HG02870 (cell line): ENCODE measurements around the gene AKT3.
"Not testable (repeated sequence)": the region's sequence is repeated elsewhere in the genome, so short reads cannot be mapped to it uniquely, and the experiment has no call there.

ENCODE experiments used
- ATAC-seq: cut with Tn5 transposase; IDR thresholded peaks from one replicate; pipeline ENCODE4 v1.9.1; 2021; ENCODE audit warnings: mild to moderate bottlenecking, moderate library complexity; ENCODE audit not compliant: unreplicated experiment

The AKT3 gene

DNA sequence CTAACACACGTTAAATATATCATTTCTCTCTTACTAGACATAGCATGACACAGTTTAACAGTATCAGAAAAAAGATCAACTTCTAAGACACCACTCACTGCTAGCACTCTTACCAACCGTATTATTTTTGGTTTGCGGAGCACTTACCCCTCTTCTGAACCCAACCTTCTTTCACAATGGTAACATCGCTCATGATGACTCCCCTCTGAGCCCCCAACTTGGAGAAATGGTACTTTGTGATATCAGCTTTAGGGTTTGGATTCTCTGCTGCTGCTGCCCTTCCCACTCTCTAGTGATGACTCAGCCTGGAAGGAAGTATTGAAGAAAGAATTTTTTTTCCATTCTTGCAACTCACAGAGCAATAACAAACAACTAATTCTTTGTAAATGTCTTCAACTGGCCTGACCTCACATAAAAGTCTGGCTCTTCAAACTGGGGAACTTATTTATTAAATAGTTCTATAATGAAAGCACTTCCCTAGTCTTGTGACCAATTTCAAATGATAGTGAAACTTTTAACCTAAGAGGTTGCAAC, 7.0 kb downstream of the AKT3 start:
- ATAC-seq, result no peak

GRCh38 chr1:243842161-243842560, 7.9 kb downstream of the AKT3 start:
- no peak for ATAC-seq

GRCh38 chr1:243841507-243841906, 8.5 kb downstream of the AKT3 start:
- ATAC-seq, result no peak

- peak; percentile 65 for ATAC-seq
Measured at GRCh38 chr1:243837907-243838535, 12.0 kb downstream of the AKT3 start.

GRCh38 chr1:243834130-243834529, 15.9 kb downstream of the AKT3 start:
- ATAC-seq, result no peak

DNA sequence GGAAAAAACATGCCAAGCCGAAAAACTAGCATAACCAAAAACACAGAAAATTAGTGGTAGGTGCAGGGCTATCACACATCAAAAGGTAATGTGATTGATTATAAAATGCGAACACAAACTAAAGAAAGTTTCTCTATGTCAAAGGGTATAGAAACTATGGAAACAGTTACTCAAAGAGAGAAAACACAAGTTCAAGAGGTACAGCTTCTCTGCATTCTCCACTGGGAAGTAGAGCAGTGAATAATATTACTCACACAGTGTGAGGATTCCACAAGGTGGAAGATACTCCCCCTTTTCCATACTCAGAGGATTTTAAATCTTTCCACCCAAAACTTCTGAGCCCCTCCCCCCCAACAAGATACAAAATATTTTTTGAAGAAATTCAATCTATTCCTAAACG, 18.6 kb downstream of the AKT3 start:
- ATAC-seq, result no peak

GRCh38 chr1:243827206-243827605, 22.8 kb downstream of the AKT3 start:
- no peak for ATAC-seq

- ATAC-seq, result not testable (repeated sequence)
Measured at GRCh38 chr1:243824907-243825306, 25.1 kb downstream of the AKT3 start.

- ATAC-seq, result no peak
Measured at GRCh38 chr1:243821177-243821680, 28.8 kb downstream of the AKT3 start.

DNA sequence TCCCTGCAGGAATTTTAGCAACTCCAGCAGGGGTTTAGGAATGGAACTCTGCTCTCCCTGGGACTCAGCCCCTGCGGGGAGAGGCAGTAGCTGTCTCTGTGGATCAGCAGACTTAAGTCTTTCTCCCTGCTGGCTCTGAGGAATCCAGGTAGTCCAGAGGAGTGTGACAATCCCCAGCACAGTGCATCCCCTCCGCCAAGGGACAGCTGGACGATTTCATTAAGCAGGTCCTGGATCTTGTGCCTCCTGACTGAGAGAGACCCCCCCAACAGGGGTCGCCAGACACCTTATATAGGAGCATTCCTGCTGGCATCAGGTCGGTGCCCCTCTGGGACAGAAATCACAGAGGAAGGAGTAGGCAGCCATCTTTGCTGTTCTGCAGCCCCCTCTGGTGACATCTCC, 30.6 kb downstream of the AKT3 start:
- no peak for ATAC-seq

- no peak for ATAC-seq
Measured at GRCh38 chr1:243818978-243819377, 31.1 kb downstream of the AKT3 start.

- ATAC-seq, result no peak
Measured at GRCh38 chr1:243814718-243815117, 35.3 kb downstream of the AKT3 start.

DNA sequence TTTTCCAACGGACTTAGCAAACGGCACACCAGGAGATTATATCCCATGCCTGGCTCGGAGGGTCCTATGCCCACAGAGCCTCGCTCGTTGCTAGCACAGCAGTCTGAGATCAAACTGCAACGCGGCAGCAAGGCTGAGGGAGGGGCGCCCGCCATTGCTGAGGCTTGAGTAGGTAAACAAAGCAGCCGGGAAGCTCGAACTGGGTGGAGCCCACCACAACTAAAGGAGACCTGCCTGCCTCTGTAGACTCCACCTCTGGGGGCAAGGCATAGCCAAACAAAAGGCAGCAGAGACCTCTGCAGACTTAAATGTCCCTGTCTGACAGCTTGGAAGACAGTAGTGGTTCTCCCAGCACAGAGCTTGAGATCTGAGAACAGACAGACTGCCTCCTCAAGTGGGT, 42.7 kb downstream of the AKT3 start:
- not testable (repeated sequence) for ATAC-seq

DNA sequence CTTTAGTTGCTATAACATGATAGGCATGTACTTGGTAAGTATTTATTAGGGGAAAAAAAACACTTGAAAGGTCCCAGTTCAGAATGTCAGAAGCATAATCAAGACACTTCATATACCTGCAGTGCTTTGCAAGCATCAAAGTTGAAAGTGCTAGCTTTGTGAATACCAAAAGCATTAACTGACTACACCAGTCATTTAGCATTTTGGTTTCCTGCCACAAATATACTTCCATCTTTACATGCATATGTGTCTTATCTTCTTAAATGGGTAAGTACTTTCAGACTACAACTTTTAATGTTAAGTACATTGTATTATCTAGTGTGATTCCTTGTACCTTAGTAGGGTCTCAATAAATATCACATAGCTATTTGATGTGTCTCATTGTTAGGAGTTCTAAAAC, 43.7 kb downstream of the AKT3 start:
- no peak for ATAC-seq

DNA sequence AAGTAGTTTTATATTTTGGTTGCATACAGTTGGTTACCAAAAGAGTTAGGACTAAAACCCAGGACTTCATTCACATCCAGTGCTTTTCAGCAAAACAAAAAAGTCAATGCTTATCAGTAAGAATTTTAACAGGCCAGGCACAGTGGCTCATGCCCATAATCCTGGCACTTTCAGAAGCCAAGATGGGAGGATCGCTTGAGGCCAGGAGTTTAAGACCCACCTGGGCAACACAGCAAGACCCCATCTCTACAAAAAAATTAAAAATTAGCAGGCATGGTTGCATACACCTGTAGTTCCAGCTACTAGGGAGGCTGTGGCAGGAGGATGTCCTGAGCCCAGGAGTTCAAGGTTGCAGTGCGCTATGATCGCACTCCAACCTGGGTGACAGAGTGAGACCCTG, 47.3 kb downstream of the AKT3 start:
- no peak for ATAC-seq

DNA sequence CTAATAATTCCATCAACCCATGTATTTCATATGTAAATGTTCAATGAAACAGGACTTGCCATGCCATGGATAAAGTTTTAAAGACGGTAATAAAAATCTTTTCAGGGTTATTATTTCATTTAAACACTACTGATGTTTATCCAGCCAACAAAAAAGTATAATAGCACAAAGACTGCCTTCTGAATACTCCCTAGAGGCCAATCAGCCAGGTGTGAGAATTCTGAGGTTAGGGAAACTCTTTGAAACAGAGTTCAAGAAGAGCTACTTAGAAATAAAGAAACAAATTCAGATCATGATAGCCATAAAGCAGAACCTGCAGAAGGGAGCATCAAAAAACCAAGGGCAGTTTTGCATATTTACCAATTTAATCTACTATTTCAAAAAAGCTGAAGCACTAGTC, 48.7 kb downstream of the AKT3 start:
- ATAC-seq, result no peak

GRCh38 chr1:243799908-243800307, 50.1 kb downstream of the AKT3 start:
- no peak for ATAC-seq

- no peak for ATAC-seq
Measured at GRCh38 chr1:243798726-243799125, 51.3 kb downstream of the AKT3 start.

DNA sequence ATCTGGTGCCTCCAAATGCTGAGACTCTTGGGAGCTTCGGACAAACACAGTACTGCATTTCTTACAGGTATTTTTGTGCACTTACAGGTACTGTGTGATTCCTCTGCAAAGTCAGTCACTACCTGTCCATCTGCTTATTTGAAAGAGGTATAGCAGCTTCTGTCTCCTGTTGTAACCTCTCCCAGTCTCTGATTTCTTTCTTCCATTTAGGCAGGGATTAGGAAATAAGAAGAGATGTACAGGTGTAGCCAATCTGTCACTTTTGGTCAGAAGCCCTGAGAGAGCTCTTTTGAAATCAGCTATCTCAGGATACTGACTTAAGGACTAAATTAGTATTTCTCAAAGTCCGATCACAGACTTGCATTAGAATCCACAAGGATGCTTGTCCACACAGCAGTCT, 54.0 kb downstream of the AKT3 start:
- no peak for ATAC-seq

- no peak for ATAC-seq
Measured at GRCh38 chr1:243793298-243793697, 56.7 kb downstream of the AKT3 start.

GRCh38 chr1:243792891-243793290, 57.2 kb downstream of the AKT3 start:
- no peak for ATAC-seq

- ATAC-seq, result no peak
Measured at GRCh38 chr1:243792401-243792800, 57.6 kb downstream of the AKT3 start.
